WTC11 (cell line): Measurements from ENCODE around the gene BCL2L12. TPM values are rescaled to one million over a fixed set of nuclear protein-coding genes. Genes with fewer than 3 reads are reported as not detected.
A peak's percentile ranks its signal among the peaks of the same experiment; 100 is the strongest.

Experiments used
- ATAC-seq: fragments of 200-7000 bp; cut with Tn5 transposase; 2 replicates; pipeline ENCODE4 v1.10.0; 2021; ENCODE audit warnings: mild to moderate bottlenecking, moderate library complexity
- CTCF ChIA-PET: fragments of 300-600 bp; sonication (Branson Sonifier 250); formaldehyde crosslinking; loops from one replicate; lab custom pipeline; 2021; ENCODE audit warnings: antibody characterized with exemption; lab: Charles Lee
- POLR2A ChIA-PET: fragments of 350-600 bp; sonication (Branson Sonifier 250); formaldehyde crosslinking; loops from one replicate; lab custom pipeline; 2021; ENCODE audit warnings: antibody characterized with exemption; lab: Charles Lee
- DNase-seq: peaks from one replicate; pipeline ENCODE4 v3.0.0; 2021; ENCODE audit warnings: low spot score
- H3K27ac Mint-ChIP-seq: 2 replicates; pipeline ENCODE4 v1.8.0; 2021; ENCODE audit warnings: mixed read lengths
- H3K27me3 Mint-ChIP-seq: 2 replicates; pipeline ENCODE4 v1.8.0; 2021; ENCODE audit warnings: low read depth, mild to moderate bottlenecking, moderate library complexity, mixed read lengths
- H3K36me3 Mint-ChIP-seq: 2 replicates; pipeline ENCODE4 v1.8.0; 2021; ENCODE audit warnings: mixed read lengths
- H3K4me1 Mint-ChIP-seq: 2 replicates; pipeline ENCODE4 v1.8.0; 2022; ENCODE audit warnings: mixed read lengths
- H3K4me3 Mint-ChIP-seq: 2 replicates; pipeline ENCODE4 v1.8.0; 2021; ENCODE audit warnings: mild to moderate bottlenecking, moderate library complexity, mixed read lengths
- H3K9me3 Mint-ChIP-seq: 2 replicates; pipeline ENCODE4 v1.8.0; 2021; ENCODE audit warnings: mixed read lengths
- EMX1 ChIP-seq: fragments of 250-450 bp; sonication (Bioruptor Pico); IDR thresholded peaks from 2 replicates; pipeline ENCODE4 v1.8.0; 2021; ENCODE audit warnings: mild to moderate bottlenecking
- ESRRA ChIP-seq: sonication (generic); formaldehyde crosslinking; IDR thresholded peaks from 2 replicates; pipeline ENCODE4 v1.8.1; 2022; ENCODE audit warnings: mild to moderate bottlenecking, missing genetic modification reagents, borderline replicate concordance
- GABPB1 ChIP-seq: sonication (generic); formaldehyde crosslinking; IDR thresholded peaks from 2 replicates; pipeline ENCODE4 v1.8.1; 2023; ENCODE audit warnings: mild to moderate bottlenecking, missing genetic modification reagents
- GRHL2 ChIP-seq: fragments of 250-450 bp; sonication (Bioruptor Pico); IDR thresholded peaks from 2 replicates; pipeline ENCODE4 v1.8.0; 2022; ENCODE audit warnings: mild to moderate bottlenecking, moderate library complexity; ENCODE audit not compliant: insufficient replicate concordance, severe bottlenecking
- MXD4 ChIP-seq: fragments of 250-450 bp; sonication (Bioruptor Pico); IDR thresholded peaks from 2 replicates; pipeline ENCODE4 v1.8.0; 2021; ENCODE audit warnings: mild to moderate bottlenecking, moderate library complexity, borderline replicate concordance
- NR1H2 ChIP-seq: sonication (generic); formaldehyde crosslinking; IDR thresholded peaks from 2 replicates; pipeline ENCODE4 v1.9.0; 2021; ENCODE audit warnings: mild to moderate bottlenecking, moderate library complexity, missing genetic modification reagents
- NR2C2 ChIP-seq: sonication (generic); formaldehyde crosslinking; IDR thresholded peaks from 2 replicates; pipeline ENCODE4 v1.8.0; 2022; ENCODE audit warnings: mild to moderate bottlenecking, missing genetic modification reagents
- NR3C1 ChIP-seq: sonication (generic); formaldehyde crosslinking; conservative IDR thresholded peaks from 2 replicates; pipeline ENCODE4 v1.8.1; 2023; ENCODE audit warnings: low read depth, mild to moderate bottlenecking, missing genetic modification reagents
- RORB ChIP-seq: fragments of 250-450 bp; sonication (Bioruptor Pico); IDR thresholded peaks from 2 replicates; pipeline ENCODE4 v1.9.0; 2021; ENCODE audit warnings: mild to moderate bottlenecking
- TEAD1 ChIP-seq: sonication (generic); formaldehyde crosslinking; IDR thresholded peaks from 2 replicates; pipeline ENCODE4 v1.8.0; 2022; ENCODE audit warnings: mild to moderate bottlenecking, missing genetic modification reagents
- TP53 ChIP-seq: sonication (generic); formaldehyde crosslinking; IDR thresholded peaks from 2 replicates; pipeline ENCODE4 v1.8.1; 2023; ENCODE audit warnings: mild to moderate bottlenecking, missing genetic modification reagents
- total RNA-seq: library from RNA; stranded (reverse); gene quantifications from 3 replicates; pipeline ENCODE4 v1.2.3, GENCODE V29; 2021
- TF ChIP-seq, protein P1 (sequence below): sonication (generic); formaldehyde crosslinking; IDR thresholded peaks from 2 replicates; pipeline ENCODE4 v1.8.1; 2023; ENCODE audit warnings: mild to moderate bottlenecking, moderate library complexity, missing genetic modification reagents
- TF ChIP-seq, protein P2 (sequence below): sonication (generic); formaldehyde crosslinking; IDR thresholded peaks from 2 replicates; pipeline ENCODE4 v1.8.0; 2022; ENCODE audit warnings: missing genetic modification reagents
- TF ChIP-seq, protein P3 (sequence below): sonication (generic); formaldehyde crosslinking; IDR thresholded peaks from 2 replicates; pipeline ENCODE4 v1.8.1; 2023; ENCODE audit warnings: mild to moderate bottlenecking, missing genetic modification reagents, borderline replicate concordance
- TF ChIP-seq, protein P4 (sequence below): fragments of 250-450 bp; sonication (Bioruptor Pico); IDR thresholded peaks from 2 replicates; pipeline ENCODE4 v1.8.0; 2021; ENCODE audit warnings: mild to moderate bottlenecking

BCL2L12 gene
- total RNA-seq, 1 experiment from 2014 or later: 146 TPM

DNA sequence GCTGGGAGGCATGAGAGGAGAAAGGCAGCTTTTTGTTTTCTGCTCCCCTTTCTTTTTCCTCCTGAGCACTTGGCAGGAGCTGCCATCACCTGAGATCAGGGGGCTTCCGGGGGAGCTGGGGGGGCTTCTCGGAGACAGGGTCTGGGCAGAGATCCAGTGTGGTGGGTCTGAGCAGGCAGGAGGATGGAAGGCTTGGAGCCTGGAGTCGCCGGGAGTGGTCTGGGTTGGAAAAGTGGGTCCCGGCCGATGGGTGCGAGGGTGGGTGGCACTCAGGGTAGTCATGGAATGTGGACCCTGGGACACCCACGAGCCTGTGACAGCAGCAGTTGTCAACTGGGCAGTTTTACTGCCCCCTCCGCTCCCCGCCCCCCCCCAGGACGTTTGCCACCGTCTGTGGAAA is 21.4 kb downstream of the BCL2L12 start:
- TF ChIP-seq MXD4 (no peak), TP53 (CRISPR knock-in tag) (no peak)
- H3K9me3 Mint-ChIP-seq: no peaks in the 10 kb centered on the region
- H3K4me3 Mint-ChIP-seq: no peak overlapping the region; the same call in 1 of the 2 replicates
- H3K27ac Mint-ChIP-seq: peak overlapping the region; percentile 81
- H3K27me3 Mint-ChIP-seq: no peaks in the 10 kb centered on the region
- H3K36me3 Mint-ChIP-seq: peaks cover 47% of the 10 kb centered on the region
- H3K4me1 Mint-ChIP-seq: peaks cover 46% of the 10 kb centered on the region
- ChIA-PET POLR2A (interaction anchor here (0.6 to 5.9 kb wide), 2 partner anchors 11 to 31 kb away, joined by 5 to 38 read pairs; partner anchors contain the start of gene PRMT1), CTCF (interaction anchor here (0.7 kb wide), 1 partner anchor 198 kb away, joined by 3 read pairs; no protein-coding TSS in a partner anchor)
- no peak for DNase-seq
- ATAC-seq: no peak

DNA sequence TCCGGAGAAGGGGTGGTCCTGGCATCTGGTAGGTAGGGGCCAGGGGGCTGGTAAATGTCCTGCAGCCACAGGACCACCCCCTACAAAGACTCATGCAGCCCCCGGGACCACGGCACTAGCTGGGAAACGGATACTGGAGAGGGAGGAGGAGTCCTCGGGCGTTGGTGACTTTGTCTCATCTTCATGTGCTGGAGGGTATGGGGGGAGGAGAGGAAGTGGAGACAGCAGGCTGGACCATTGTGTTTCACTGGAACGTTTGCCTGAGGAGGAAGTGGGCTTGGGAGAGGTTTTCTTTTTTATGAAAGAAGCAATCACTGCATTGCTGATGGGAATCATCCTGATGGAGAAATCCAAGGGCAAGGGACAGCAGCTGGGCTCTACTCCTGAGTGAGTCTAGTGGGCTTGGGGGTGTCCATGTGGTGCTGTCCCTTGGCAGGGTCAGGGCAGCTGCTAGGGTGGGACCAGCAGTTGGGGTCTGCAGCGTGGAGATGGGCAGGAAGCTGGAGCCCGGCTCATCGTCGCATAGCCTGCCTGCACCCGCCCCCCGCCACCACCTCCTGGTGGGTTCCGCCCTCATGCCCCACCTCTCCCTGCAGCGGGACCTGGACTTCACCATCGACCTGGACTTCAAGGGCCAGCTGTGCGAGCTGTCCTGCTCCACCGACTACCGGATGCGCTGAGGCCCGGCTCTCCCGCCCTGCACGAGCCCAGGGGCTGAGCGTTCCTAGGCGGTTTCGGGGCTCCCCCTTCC is 22.0 kb downstream of the BCL2L12 start:
- Mint-ChIP-seq H3K4me1 (peaks cover 48% of the 10 kb centered on the region), H3K9me3 (no peaks in the 10 kb centered on the region), H3K27ac (peak overlapping the region; percentile 81), H3K4me3 (no peak overlapping the region), H3K27me3 (no peaks in the 10 kb centered on the region), H3K36me3 (peaks cover 42% of the 10 kb centered on the region)
- ATAC-seq: no peak
- POLR2A ChIA-PET: interaction anchor here (0.6 to 5.9 kb wide), 4 partner anchors 12 to 45 kb away, joined by 3 to 38 read pairs (median 6); partner anchors contain the start of genes PRMT1 and SCAF1
- CTCF ChIA-PET: interaction anchor here (0.7 to 3.8 kb wide), 3 partner anchors 9 to 198 kb away, joined by 3 to 19 read pairs (median 14); no protein-coding TSS in a partner anchor
- TF ChIP-seq NR1H2 (CRISPR knock-in tag) (no peak), RORB (CRISPR knock-in tag) (no peak), NR3C1 (no peak), TEAD1 (CRISPR knock-in tag) (no peak), NR2C2 (CRISPR knock-in tag) (no peak), EMX1 (no peak), GABPB1 (no peak), ESRRA (CRISPR knock-in tag) (no peak), GRHL2 (CRISPR knock-in tag) (no peak)
- TF ChIP-seq, protein P1, sequence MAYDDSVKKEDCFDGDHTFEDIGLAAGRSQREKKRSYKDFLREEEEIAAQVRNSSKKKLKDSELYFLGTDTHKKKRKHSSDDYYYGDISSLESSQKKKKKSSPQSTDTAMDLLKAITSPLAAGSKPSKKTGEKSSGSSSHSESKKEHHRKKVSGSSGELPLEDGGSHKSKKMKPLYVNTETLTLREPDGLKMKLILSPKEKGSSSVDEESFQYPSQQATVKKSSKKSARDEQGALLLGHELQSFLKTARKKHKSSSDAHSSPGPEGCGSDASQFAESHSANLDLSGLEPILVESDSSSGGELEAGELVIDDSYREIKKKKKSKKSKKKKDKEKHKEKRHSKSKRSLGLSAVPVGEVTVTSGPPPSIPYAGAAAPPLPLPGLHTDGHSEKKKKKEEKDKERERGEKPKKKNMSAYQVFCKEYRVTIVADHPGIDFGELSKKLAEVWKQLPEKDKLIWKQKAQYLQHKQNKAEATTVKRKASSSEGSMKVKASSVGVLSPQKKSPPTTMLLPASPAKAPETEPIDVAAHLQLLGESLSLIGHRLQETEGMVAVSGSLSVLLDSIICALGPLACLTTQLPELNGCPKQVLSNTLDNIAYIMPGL: no peak
- TF ChIP-seq, protein P2, sequence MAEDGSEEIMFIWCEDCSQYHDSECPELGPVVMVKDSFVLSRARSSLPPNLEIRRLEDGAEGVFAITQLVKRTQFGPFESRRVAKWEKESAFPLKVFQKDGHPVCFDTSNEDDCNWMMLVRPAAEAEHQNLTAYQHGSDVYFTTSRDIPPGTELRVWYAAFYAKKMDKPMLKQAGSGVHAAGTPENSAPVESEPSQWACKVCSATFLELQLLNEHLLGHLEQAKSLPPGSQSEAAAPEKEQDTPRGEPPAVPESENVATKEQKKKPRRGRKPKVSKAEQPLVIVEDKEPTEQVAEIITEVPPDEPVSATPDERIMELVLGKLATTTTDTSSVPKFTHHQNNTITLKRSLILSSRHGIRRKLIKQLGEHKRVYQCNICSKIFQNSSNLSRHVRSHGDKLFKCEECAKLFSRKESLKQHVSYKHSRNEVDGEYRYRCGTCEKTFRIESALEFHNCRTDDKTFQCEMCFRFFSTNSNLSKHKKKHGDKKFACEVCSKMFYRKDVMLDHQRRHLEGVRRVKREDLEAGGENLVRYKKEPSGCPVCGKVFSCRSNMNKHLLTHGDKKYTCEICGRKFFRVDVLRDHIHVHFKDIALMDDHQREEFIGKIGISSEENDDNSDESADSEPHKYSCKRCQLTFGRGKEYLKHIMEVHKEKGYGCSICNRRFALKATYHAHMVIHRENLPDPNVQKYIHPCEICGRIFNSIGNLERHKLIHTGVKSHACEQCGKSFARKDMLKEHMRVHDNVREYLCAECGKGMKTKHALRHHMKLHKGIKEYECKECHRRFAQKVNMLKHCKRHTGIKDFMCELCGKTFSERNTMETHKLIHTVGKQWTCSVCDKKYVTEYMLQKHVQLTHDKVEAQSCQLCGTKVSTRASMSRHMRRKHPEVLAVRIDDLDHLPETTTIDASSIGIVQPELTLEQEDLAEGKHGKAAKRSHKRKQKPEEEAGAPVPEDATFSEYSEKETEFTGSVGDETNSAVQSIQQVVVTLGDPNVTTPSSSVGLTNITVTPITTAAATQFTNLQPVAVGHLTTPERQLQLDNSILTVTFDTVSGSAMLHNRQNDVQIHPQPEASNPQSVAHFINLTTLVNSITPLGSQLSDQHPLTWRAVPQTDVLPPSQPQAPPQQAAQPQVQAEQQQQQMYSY (CRISPR knock-in tag): no peak
- TF ChIP-seq, protein P3, sequence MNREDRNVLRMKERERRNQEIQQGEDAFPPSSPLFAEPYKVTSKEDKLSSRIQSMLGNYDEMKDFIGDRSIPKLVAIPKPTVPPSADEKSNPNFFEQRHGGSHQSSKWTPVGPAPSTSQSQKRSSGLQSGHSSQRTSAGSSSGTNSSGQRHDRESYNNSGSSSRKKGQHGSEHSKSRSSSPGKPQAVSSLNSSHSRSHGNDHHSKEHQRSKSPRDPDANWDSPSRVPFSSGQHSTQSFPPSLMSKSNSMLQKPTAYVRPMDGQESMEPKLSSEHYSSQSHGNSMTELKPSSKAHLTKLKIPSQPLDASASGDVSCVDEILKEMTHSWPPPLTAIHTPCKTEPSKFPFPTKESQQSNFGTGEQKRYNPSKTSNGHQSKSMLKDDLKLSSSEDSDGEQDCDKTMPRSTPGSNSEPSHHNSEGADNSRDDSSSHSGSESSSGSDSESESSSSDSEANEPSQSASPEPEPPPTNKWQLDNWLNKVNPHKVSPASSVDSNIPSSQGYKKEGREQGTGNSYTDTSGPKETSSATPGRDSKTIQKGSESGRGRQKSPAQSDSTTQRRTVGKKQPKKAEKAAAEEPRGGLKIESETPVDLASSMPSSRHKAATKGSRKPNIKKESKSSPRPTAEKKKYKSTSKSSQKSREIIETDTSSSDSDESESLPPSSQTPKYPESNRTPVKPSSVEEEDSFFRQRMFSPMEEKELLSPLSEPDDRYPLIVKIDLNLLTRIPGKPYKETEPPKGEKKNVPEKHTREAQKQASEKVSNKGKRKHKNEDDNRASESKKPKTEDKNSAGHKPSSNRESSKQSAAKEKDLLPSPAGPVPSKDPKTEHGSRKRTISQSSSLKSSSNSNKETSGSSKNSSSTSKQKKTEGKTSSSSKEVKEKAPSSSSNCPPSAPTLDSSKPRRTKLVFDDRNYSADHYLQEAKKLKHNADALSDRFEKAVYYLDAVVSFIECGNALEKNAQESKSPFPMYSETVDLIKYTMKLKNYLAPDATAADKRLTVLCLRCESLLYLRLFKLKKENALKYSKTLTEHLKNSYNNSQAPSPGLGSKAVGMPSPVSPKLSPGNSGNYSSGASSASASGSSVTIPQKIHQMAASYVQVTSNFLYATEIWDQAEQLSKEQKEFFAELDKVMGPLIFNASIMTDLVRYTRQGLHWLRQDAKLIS (CRISPR knock-in tag): no peak
- TF ChIP-seq, protein P4, sequence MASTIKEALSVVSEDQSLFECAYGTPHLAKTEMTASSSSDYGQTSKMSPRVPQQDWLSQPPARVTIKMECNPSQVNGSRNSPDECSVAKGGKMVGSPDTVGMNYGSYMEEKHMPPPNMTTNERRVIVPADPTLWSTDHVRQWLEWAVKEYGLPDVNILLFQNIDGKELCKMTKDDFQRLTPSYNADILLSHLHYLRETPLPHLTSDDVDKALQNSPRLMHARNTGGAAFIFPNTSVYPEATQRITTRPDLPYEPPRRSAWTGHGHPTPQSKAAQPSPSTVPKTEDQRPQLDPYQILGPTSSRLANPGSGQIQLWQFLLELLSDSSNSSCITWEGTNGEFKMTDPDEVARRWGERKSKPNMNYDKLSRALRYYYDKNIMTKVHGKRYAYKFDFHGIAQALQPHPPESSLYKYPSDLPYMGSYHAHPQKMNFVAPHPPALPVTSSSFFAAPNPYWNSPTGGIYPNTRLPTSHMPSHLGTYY (CRISPR knock-in tag): no peak
- DNase-seq: no peak
